K562 (cell line): Measurements from ENCODE around the gene POU3F1. TPM values are rescaled to one million over a fixed set of nuclear protein-coding genes. Genes with fewer than 3 reads are reported as not detected.
A peak's percentile ranks its signal among the peaks of the same experiment; 100 is the strongest.

ENCODE experiments used
- BDP1 ChIP-seq: IDR thresholded peaks from 3 replicates; pipeline ENCODE4 v1.6.1; 2011; ENCODE audit not compliant: insufficient read length, insufficient read depth
- ELF4 ChIP-seq: fragments of 450-650 bp; formaldehyde crosslinking; IDR thresholded peaks from 2 replicates; pipeline ENCODE4 v1.4.0; 2022; ENCODE audit warnings: missing genetic modification characterization
- ETV6 ChIP-seq, 3 experiments: fragments of 150-350 bp in 1 of 3; sonication (generic) in 1 of 3; formaldehyde crosslinking in 1 of 3; IDR thresholded peaks; 2 replicates each; pipeline versions ENCODE4 v1.6.1 to v1.8.0; 2014 to 2022; ENCODE audit warnings: borderline replicate concordance in 2 of 3, low read depth in 2 of 3, antibody characterized with exemption in 1 of 3, low read length in 1 of 3, mild to moderate bottlenecking in 1 of 3, missing genetic modification reagents in 1 of 3
- HDAC6 ChIP-seq: IDR thresholded peaks from 2 replicates; pipeline ENCODE4 v1.6.1; 2012; ENCODE audit warnings: low read depth, mild to moderate bottlenecking, control low read depth, inconsistent platforms, low read length, moderate library complexity
- IRF2 ChIP-seq: sonication (generic); formaldehyde crosslinking; IDR thresholded peaks from 2 replicates; pipeline ENCODE4 v1.8.1; 2022; ENCODE audit warnings: mild to moderate bottlenecking, missing genetic modification reagents
- LEF1 ChIP-seq: fragments of 450-650 bp; IDR thresholded peaks from 2 replicates; pipeline ENCODE4 v1.6.1; 2016; ENCODE audit warnings: mild to moderate bottlenecking
- NCOA4 ChIP-seq: fragments of 450-650 bp; IDR thresholded peaks from 2 replicates; pipeline ENCODE4 v1.6.1; 2018; ENCODE audit warnings: mild to moderate bottlenecking; ENCODE audit not compliant: partially characterized antibody
- NEUROD1 ChIP-seq: fragments of 150-350 bp; IDR thresholded peaks from 2 replicates; pipeline ENCODE4 v1.6.1; 2014; ENCODE audit warnings: borderline replicate concordance, low read length, low read depth; ENCODE audit not compliant: partially characterized antibody
- POLR2B ChIP-seq: fragments of 450-650 bp; IDR thresholded peaks from 2 replicates; pipeline ENCODE4 v1.6.1; 2018; ENCODE audit warnings: low read depth; ENCODE audit not compliant: partially characterized antibody
- PYGO2 ChIP-seq: fragments of 450-650 bp; IDR thresholded peaks from 2 replicates; pipeline ENCODE4 v1.6.1; 2016; ENCODE audit warnings: mild to moderate bottlenecking, missing genetic modification characterization, moderate library complexity, missing compliant biosample characterization
- SNRNP70 ChIP-seq: fragments of 200-400 bp; formaldehyde crosslinking; optimal IDR thresholded peaks from 2 replicates; pipeline ENCODE3; 2017; ENCODE audit warnings: low read depth, low read length
- XRCC3 ChIP-seq: fragments of 450-650 bp; IDR thresholded peaks from 2 replicates; pipeline ENCODE4 v1.6.1; 2017; ENCODE audit warnings: mild to moderate bottlenecking, moderate library complexity
- ZBTB7A ChIP-seq: IDR thresholded peaks from 2 replicates; pipeline ENCODE4 v1.6.1; 2011; ENCODE audit warnings: low read depth, mild to moderate bottlenecking, low read length, moderate library complexity, borderline replicate concordance; ENCODE audit not compliant: control insufficient read depth
- ZNF134 ChIP-seq: fragments of 250-450 bp; sonication (Bioruptor Pico); conservative IDR thresholded peaks from 2 replicates; pipeline ENCODE4 v1.4.0; 2020
- ZNF766 ChIP-seq: fragments of 200-800 bp; sonication (Bioruptor generic); conservative IDR thresholded peaks from 2 replicates; pipeline ENCODE4 v1.6.1; 2016; ENCODE audit warnings: missing genetic modification characterization, missing compliant biosample characterization
- polyA plus RNA-seq, 8 experiments: library from polyadenylated mRNA; depleted of rRNA in 4 of 8; stranded (reverse) in 5 of 8; unstranded in 3 of 8; fragments of >200 nt; fragmentation: Nextera tagmentation in 2 of 8; fragmentation: Illumina TruSeq in 1 of 8; extraction: Ambion mirVana in 2 of 8; extraction: Trizol in 1 of 8; gene quantifications; 2 replicates each; pipeline versions ENCODE4 v1.2.1 to v1.2.3, GENCODE V29; 2011 to 2014; ENCODE audit warnings: inconsistent platforms in 1 of 8, missing spikeins in 1 of 8
- total RNA-seq, 7 experiments: library from RNA; depleted of rRNA in 6 of 7; stranded (reverse); fragments of >200 nt in 6 of 7; fragmentation: Illumina TruSeq in 2 of 7; extraction: Trizol in 2 of 7; gene quantifications; 2 replicates each; pipeline versions ENCODE4 v1.2.1 to v1.2.3, GENCODE V29; 2011 to 2021; ENCODE audit warnings: low replicate concordance in 1 of 7
- TF ChIP-seq, protein P1 (sequence below), 2 experiments: fragments of 450-650 bp in 1 of 2; sonication (generic) in 1 of 2; formaldehyde crosslinking in 1 of 2; IDR thresholded peaks in 1 of 2; conservative IDR thresholded peaks in 1 of 2; 2 replicates each; pipeline versions ENCODE4 v1.6.1 to v1.8.1; 2016 to 2023; ENCODE audit warnings: mild to moderate bottlenecking in 2 of 2, moderate library complexity in 2 of 2, inconsistent platforms in 1 of 2, missing genetic modification reagents in 1 of 2
- TF ChIP-seq, protein P2 (sequence below): sonication (generic); formaldehyde crosslinking; IDR thresholded peaks from 2 replicates; pipeline ENCODE4 v1.5.0; 2020; ENCODE audit warnings: missing genetic modification reagents
- TF ChIP-seq, protein P3 (sequence below): fragments of 450-650 bp; IDR thresholded peaks from 2 replicates; pipeline ENCODE4 v1.6.1; 2018; ENCODE audit not compliant: partially characterized antibody
- TF ChIP-seq, protein P4 (sequence below): fragments of 250-450 bp; sonication (Bioruptor Pico); IDR thresholded peaks from 2 replicates; pipeline ENCODE4 v1.5.1; 2021; ENCODE audit warnings: mild to moderate bottlenecking
- TF ChIP-seq, protein P5 (sequence below): fragments of 450-650 bp; formaldehyde crosslinking; IDR thresholded peaks from 2 replicates; pipeline ENCODE4 v1.4.0; 2020; ENCODE audit warnings: mild to moderate bottlenecking, moderate library complexity

The POU3F1 gene
- total and polyA plus RNA-seq, 9 of the 15 experiments (the other 6 are each of a cell fraction or from before 2014, with no cell fraction given) = 0.09 TPM; not detected in 8

DNA sequence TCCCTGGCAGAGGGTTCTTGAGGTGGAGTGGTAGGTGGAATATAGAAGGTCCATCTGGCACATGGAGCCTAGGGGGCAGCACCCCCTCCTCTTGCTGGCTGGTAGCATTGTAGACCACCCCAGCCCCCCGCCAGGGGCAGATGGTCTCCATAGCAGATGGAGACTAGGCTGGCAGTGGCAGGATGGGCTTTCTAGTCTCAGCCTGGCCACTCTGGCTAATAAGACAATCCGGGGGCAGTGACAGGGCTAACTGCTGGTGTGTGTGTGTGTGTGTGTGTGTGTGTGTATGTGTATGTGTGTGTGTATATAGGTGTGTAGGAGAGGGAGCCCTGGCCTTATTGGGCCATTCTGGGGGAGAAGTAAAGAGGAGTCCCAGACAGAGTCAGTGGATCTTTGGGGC, 17.9 kb downstream of the POU3F1 start (continued):
- TF ChIP-seq, protein P1, sequence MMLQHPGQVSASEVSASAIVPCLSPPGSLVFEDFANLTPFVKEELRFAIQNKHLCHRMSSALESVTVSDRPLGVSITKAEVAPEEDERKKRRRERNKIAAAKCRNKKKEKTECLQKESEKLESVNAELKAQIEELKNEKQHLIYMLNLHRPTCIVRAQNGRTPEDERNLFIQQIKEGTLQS (IDR thresholded peaks at IDR 0.05) = no peak
- TF ChIP-seq, protein P1 (CRISPR knock-in tag; conservative IDR thresholded peaks at IDR 0.05) = no peak
- TF ChIP-seq NEUROD1 (no peak), ETV6 (IDR thresholded peaks at IDR 0.05; ENCODE audit: borderline replicate concordance in 1 of 2, low read depth in 2 of 2, low read length in 1 of 2) (no peak), ETV6 (CRISPR knock-in tag; IDR thresholded peaks at IDR 0.05; ENCODE audit: borderline replicate concordance) (no peak), POLR2B (peak; percentile 66), XRCC3 (no peak), LEF1 (no peak), HDAC6 (no peak), NCOA4 (no peak), ELF4 (peak; percentile 66; the same call in 1 of the 2 replicates), BDP1 (no peak), SNRNP70 (no peak), PYGO2 (no peak), ZBTB7A (peak; percentile 63; the same call in 1 of the 2 replicates), ZNF134 (CRISPR knock-in tag) (no peak), IRF2 (no peak), ZNF766 (CRISPR knock-in tag) (no peak)
- TF ChIP-seq, protein P2, sequence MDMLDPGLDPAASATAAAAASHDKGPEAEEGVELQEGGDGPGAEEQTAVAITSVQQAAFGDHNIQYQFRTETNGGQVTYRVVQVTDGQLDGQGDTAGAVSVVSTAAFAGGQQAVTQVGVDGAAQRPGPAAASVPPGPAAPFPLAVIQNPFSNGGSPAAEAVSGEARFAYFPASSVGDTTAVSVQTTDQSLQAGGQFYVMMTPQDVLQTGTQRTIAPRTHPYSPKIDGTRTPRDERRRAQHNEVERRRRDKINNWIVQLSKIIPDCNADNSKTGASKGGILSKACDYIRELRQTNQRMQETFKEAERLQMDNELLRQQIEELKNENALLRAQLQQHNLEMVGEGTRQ (CRISPR knock-in tag) = no peak
- TF ChIP-seq, protein P3, sequence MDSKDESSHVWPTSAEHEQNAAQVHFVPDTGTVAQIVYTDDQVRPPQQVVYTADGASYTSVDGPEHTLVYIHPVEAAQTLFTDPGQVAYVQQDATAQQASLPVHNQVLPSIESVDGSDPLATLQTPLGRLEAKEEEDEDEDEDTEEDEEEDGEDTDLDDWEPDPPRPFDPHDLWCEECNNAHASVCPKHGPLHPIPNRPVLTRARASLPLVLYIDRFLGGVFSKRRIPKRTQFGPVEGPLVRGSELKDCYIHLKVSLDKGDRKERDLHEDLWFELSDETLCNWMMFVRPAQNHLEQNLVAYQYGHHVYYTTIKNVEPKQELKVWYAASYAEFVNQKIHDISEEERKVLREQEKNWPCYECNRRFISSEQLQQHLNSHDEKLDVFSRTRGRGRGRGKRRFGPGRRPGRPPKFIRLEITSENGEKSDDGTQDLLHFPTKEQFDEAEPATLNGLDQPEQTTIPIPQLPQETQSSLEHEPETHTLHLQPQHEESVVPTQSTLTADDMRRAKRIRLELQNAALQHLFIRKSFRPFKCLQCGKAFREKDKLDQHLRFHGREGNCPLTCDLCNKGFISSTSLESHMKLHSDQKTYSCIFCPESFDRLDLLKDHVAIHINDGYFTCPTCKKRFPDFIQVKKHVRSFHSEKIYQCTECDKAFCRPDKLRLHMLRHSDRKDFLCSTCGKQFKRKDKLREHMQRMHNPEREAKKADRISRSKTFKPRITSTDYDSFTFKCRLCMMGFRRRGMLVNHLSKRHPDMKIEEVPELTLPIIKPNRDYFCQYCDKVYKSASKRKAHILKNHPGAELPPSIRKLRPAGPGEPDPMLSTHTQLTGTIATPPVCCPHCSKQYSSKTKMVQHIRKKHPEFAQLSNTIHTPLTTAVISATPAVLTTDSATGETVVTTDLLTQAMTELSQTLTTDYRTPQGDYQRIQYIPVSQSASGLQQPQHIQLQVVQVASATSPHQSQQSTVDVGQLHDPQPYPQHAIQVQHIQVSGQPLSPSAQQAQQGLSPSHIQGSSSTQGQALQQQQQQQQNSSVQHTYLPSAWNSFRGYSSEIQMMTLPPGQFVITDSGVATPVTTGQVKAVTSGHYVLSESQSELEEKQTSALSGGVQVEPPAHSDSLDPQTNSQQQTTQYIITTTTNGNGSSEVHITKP = no peak
- TF ChIP-seq, protein P4, sequence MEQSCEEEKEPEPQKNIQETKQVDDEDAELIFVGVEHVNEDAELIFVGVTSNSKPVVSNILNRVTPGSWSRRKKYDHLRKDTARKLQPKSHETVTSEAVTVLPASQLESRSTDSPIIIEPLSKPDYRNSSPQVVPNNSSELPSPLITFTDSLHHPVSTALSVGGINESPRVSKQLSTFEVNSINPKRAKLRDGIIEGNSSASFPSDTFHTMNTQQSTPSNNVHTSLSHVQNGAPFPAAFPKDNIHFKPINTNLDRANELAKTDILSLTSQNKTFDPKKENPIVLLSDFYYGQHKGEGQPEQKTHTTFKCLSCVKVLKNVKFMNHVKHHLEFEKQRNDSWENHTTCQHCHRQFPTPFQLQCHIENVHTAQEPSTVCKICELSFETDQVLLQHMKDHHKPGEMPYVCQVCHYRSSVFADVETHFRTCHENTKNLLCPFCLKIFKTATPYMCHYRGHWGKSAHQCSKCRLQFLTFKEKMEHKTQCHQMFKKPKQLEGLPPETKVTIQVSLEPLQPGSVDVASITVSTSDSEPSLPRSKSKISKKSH = no peak
- TF ChIP-seq, protein P5, sequence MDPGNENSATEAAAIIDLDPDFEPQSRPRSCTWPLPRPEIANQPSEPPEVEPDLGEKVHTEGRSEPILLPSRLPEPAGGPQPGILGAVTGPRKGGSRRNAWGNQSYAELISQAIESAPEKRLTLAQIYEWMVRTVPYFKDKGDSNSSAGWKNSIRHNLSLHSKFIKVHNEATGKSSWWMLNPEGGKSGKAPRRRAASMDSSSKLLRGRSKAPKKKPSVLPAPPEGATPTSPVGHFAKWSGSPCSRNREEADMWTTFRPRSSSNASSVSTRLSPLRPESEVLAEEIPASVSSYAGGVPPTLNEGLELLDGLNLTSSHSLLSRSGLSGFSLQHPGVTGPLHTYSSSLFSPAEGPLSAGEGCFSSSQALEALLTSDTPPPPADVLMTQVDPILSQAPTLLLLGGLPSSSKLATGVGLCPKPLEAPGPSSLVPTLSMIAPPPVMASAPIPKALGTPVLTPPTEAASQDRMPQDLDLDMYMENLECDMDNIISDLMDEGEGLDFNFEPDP = no peak
